Choroid plexus epithelial cell (primary cell): ENCODE data around the gene TAX1BP1.
"Not testable (repeated sequence)": the region's sequence is repeated elsewhere in the genome, so short reads cannot be mapped to it uniquely, and the experiment has no call there.

Experiments
- DNase-seq: peaks from one replicate; pipeline ENCODE4 v3.0.0-alpha.2; 2010; ENCODE audit warnings: low read depth
- H3K4me3 ChIP-seq: 2 replicates; pipeline ENCODE4 v1.5.1; 2011; ENCODE audit warnings: low read depth, mild to moderate bottlenecking, control low read depth, low read length, moderate library complexity
- TF ChIP-seq, protein P1 (sequence below): conservative IDR thresholded peaks from 2 replicates; pipeline ENCODE4 v1.5.1; 2011; ENCODE audit warnings: low read depth, mild to moderate bottlenecking, control low read depth, inconsistent platforms, low read length, moderate library complexity

Gene TAX1BP1

DNA sequence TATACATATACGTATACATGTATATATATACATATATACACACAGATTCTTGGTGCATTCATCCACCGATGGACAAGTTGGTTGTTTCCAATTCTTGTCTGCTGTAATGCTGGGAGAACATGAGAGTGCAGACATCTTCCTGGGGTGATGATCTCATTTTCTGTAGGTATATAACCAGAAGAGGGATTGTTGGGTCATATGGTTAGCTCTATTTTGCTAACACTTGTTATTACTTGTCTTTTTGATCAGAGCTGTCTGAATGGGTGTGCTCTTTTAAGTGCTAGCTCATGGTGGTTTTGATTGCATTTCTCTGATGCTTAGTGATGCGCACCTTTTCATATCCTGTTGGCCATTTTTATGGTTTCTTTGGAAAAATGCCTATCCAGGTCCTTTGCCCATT is 106.4 kb downstream of the TAX1BP1 start:
- no peak for DNase-seq
- H3K4me3 ChIP-seq: no peak overlapping the region
- TF ChIP-seq, protein P1, sequence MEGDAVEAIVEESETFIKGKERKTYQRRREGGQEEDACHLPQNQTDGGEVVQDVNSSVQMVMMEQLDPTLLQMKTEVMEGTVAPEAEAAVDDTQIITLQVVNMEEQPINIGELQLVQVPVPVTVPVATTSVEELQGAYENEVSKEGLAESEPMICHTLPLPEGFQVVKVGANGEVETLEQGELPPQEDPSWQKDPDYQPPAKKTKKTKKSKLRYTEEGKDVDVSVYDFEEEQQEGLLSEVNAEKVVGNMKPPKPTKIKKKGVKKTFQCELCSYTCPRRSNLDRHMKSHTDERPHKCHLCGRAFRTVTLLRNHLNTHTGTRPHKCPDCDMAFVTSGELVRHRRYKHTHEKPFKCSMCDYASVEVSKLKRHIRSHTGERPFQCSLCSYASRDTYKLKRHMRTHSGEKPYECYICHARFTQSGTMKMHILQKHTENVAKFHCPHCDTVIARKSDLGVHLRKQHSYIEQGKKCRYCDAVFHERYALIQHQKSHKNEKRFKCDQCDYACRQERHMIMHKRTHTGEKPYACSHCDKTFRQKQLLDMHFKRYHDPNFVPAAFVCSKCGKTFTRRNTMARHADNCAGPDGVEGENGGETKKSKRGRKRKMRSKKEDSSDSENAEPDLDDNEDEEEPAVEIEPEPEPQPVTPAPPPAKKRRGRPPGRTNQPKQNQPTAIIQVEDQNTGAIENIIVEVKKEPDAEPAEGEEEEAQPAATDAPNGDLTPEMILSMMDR: no peak

- DNase-seq: no peak
- TF ChIP-seq, protein P1: no peak
- no peak overlapping the region for H3K4me3 ChIP-seq
These were observed 110.6 kb downstream of the TAX1BP1 start for GRCh38 chr7:27850531-27850930.

GRCh38 chr7:27856703-27857485 is 116.9 kb downstream of the TAX1BP1 start:
- DNase-seq, H3K4me3 ChIP-seq: not testable (repeated sequence)

DNA sequence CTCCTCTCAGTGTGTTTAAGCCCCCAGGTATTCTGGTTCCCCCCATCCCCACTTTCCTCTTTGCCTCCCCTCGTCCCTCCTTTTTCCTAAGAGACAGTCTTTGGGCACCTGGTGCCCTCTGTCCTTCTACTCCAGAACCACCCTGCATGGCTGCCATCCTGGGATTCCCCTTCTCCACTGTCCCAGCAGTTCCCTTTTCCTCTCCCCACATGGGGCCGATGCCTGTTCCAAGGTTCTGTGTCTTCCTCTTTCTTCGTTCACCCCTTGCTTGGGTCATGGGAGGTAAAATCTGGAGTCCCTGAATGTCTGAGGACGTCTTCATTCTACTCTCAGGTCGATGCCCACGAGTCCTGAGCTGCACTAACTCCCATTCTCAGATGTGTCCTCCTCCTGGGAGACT is 120.8 kb downstream of the TAX1BP1 start:
- no peak overlapping the region for H3K4me3 ChIP-seq
- DNase-seq: no peak
- TF ChIP-seq, protein P1: no peak

GRCh38 chr7:27861747-27862146 is 121.8 kb downstream of the TAX1BP1 start:
- no peak for DNase-seq
- TF ChIP-seq, protein P1: no peak
- no peak overlapping the region for H3K4me3 ChIP-seq

DNA sequence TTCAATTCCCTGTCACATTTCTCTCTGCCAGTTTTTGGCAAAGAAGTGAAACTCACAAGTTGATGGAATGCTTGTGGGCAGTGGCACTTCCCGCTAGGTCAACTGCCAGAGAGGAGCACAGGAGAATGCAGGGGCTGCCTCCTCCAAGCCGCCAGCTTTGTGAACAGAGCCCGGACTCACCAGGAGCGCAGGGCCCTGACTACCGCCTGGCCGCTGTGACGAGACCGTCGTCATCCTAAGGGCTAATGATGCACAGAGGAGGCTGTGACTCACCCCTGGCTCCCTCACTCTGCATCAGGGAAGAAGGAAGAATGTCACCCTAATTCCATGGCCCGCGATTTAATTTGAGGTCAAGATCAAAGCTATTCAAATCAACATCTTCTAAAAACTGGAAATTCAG is 123.9 kb downstream of the TAX1BP1 start:
- H3K4me3 ChIP-seq: no peak overlapping the region
- no peak for DNase-seq
- TF ChIP-seq, protein P1: no peak

GRCh38 chr7:27866256-27866655 is 126.3 kb downstream of the TAX1BP1 start:
- DNase-seq: no peak
- TF ChIP-seq, protein P1: no peak
- H3K4me3 ChIP-seq: no peak overlapping the region
